PC-3 (cell line): Measurements from ENCODE around the gene ZNF254.

Experiments used
- EZH2 ChIP-seq: fragments of 300-600 bp; sonication (generic); IDR thresholded peaks from one replicate; pipeline ENCODE4 v1.6.1; 2017; ENCODE audit warnings: antibody characterized with exemption, mild to moderate bottlenecking, low read length; ENCODE audit not compliant: unreplicated experiment
- TF ChIP-seq, protein P1 (sequence below): fragments of 300-600 bp; sonication (generic); conservative IDR thresholded peaks from 2 replicates; pipeline ENCODE4 v1.5.1; 2017; ENCODE audit warnings: antibody characterized with exemption, low read depth, mild to moderate bottlenecking, low read length

DNA sequence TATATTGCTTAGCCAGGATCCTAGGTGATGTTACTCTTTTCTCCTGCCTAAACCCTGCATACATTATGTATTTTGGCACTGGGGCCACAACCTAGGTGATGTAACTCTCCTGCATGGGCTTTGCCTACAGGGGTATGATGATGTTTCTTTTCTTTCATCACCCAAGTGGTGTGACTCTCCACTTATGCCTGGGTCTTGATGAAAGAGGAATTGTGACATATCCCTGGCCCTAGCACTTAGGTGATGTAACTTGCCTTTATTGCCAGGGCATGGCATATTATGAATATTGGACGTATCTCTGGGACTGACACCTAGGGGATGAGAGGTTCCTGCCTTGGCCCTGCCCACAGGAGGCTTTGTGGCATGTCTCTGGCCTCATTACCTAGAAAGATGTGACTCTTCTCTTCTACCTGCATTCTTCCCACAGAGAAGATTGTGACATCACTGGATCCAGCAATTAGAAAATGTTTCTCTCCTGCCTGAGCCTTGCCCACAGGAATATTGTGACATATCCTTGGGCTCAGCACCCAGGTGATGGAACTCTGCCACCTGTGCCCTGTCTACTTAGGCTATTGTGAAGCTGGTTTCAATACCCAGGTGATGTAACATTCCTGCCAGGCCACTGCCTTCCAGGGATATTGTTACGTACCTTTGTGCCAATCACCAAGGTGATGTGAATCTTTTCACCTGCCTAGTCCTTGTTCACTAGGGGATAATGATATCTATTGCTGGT lies 27.3 kb upstream of the ZNF254 start:
- TF ChIP-seq, protein P1, sequence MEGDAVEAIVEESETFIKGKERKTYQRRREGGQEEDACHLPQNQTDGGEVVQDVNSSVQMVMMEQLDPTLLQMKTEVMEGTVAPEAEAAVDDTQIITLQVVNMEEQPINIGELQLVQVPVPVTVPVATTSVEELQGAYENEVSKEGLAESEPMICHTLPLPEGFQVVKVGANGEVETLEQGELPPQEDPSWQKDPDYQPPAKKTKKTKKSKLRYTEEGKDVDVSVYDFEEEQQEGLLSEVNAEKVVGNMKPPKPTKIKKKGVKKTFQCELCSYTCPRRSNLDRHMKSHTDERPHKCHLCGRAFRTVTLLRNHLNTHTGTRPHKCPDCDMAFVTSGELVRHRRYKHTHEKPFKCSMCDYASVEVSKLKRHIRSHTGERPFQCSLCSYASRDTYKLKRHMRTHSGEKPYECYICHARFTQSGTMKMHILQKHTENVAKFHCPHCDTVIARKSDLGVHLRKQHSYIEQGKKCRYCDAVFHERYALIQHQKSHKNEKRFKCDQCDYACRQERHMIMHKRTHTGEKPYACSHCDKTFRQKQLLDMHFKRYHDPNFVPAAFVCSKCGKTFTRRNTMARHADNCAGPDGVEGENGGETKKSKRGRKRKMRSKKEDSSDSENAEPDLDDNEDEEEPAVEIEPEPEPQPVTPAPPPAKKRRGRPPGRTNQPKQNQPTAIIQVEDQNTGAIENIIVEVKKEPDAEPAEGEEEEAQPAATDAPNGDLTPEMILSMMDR = no peak
- no peak for TF ChIP-seq EZH2
